ENCODE results near the gene BACH2. TPM values are rescaled to one million over a fixed set of nuclear protein-coding genes. Genes with fewer than 3 reads are reported as not detected.

BACH2 gene
- total and polyA plus RNA-seq, 9 of the 15 experiments (the other 6 are each of a cell fraction or from before 2014, with no cell fraction given): 0.06 to 3.1 (median 0.59) TPM

DNA sequence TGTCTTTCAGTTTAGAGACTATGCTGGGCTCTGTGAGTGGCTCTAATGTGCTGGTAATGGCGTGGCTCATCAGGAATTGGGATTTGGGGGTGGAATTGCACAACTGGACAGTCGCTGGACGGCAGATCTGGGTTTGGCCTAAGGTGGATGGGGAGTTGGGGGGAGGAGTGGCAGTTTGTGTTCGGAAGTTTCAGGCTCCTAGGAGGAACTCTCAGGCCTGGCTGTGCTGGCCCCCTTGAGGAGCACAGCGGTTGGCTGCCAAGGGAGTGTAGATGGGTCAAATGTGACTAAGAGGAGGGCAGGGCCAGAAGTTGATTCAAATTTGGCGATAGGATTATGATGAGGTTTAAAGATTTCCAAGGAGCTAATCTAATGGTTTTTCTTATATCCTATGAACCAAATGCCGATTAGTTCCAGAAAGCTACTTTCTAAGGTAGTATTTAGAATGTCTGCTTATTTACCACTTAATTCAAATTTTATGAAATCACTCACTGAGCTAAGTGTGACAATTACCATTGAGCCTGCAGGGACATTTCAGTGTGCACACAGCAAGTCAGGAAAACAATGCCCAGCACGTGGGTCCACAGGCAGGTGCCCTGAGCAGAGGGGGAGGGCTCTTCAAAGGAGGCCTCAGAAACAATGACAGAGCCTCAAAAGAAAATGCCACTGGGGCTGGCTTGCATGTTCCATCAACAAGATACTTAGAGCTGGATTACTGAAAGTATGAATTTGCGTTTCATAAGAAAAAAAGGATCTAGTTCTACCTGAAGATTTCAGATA is 291.4 kb downstream of the BACH2 start (continued):
- TF ChIP-seq ZNF318 (IDR thresholded peaks at IDR 0.05; ENCODE audit: borderline replicate concordance in 1 of 2, low read depth in 1 of 2): no peak
- TF ChIP-seq JUND (IDR thresholded peaks at IDR 0.05; ENCODE audit: borderline replicate concordance, low read depth, low read length): no peak
- TF ChIP-seq JUND (tag; IDR thresholded peaks at IDR 0.05; ENCODE audit: borderline replicate concordance, low read depth, low read length): no peak
- no peak for TF ChIP-seq E4F1 (CRISPR knock-in tag; IDR thresholded peaks at IDR 0.05; ENCODE audit: borderline replicate concordance)

Data from K562 (cell line).